SK-N-SH treated with all-trans-retinoic acid at 6 μM for 48 hours (cell line): ENCODE data around the gene BRD4.

Source experiments
- BACH2 ChIP-seq: fragments of 250-450 bp; sonication (Bioruptor Pico); IDR thresholded peaks from 2 replicates; pipeline ENCODE4 v1.9.0; 2021; ENCODE audit warnings: mild to moderate bottlenecking, borderline replicate concordance
- ESRRG ChIP-seq: fragments of 250-450 bp; sonication (Bioruptor Pico); IDR thresholded peaks from 2 replicates; pipeline ENCODE4 v1.6.1; 2021; ENCODE audit warnings: mild to moderate bottlenecking
- PPARA ChIP-seq: fragments of 250-450 bp; sonication (Bioruptor Pico); IDR thresholded peaks from 2 replicates; pipeline ENCODE4 v1.5.0; 2020; ENCODE audit warnings: mild to moderate bottlenecking, borderline replicate concordance
- RARB ChIP-seq: fragments of 250-450 bp; sonication (Bioruptor Pico); IDR thresholded peaks from 2 replicates; pipeline ENCODE4 v1.8.0; 2021; ENCODE audit warnings: mild to moderate bottlenecking, moderate library complexity
- SNAI2 ChIP-seq: fragments of 250-450 bp; sonication (Bioruptor Pico); IDR thresholded peaks from 2 replicates; pipeline ENCODE4 v1.5.0; 2020; ENCODE audit warnings: mild to moderate bottlenecking, moderate library complexity
- TCF4 ChIP-seq: fragments of 250-450 bp; sonication (Bioruptor Pico); IDR thresholded peaks from 2 replicates; pipeline ENCODE4 v1.8.0; 2021; ENCODE audit warnings: mild to moderate bottlenecking, moderate library complexity, borderline replicate concordance
- ZFP30 ChIP-seq: fragments of 450-650 bp; formaldehyde crosslinking; IDR thresholded peaks from 2 replicates; pipeline ENCODE4 v1.5.0; 2022; ENCODE audit warnings: mild to moderate bottlenecking, moderate library complexity
- ZNF8 ChIP-seq: fragments of 450-650 bp; formaldehyde crosslinking; IDR thresholded peaks from 2 replicates; pipeline ENCODE4 v1.5.0; 2020; ENCODE audit warnings: mild to moderate bottlenecking, moderate library complexity
- TF ChIP-seq, protein P1 (sequence below): fragments of 250-450 bp; sonication (Bioruptor Pico); IDR thresholded peaks from 2 replicates; pipeline ENCODE4 v1.8.0; 2020; ENCODE audit warnings: mild to moderate bottlenecking, moderate library complexity, borderline replicate concordance
- TF ChIP-seq, protein P2 (sequence below): fragments of 250-450 bp; sonication (Bioruptor Pico); IDR thresholded peaks from 2 replicates; pipeline ENCODE4 v1.5.1; 2021; ENCODE audit warnings: mild to moderate bottlenecking, moderate library complexity

DNA sequence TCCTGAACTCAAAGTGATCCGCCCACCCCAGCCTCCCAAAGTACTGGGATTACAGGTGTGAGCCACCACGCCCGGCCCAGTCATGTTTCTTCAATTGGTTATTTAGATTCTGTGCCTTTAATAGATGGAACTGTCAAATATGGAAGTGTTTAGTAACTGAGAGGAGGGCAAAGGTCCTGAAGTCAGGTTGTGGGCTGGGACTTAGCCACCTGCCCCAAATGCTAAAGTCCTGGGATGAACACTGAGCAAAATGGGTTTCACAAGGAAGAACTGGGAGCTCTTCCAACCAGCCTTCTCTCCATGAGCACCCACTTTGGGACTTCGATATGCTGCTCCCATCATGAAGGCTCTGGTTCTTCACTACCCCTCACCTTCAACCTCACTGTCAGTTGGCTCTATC is 25.6 kb upstream of the BRD4 start:
- TF ChIP-seq RARB (CRISPR knock-in tag) (no peak), SNAI2 (CRISPR knock-in tag) (no peak), PPARA (CRISPR knock-in tag) (no peak), BACH2 (CRISPR knock-in tag) (no peak), ESRRG (no peak), ZNF8 (no peak), ZFP30 (no peak), TCF4 (CRISPR knock-in tag) (no peak)
- TF ChIP-seq, protein P1, sequence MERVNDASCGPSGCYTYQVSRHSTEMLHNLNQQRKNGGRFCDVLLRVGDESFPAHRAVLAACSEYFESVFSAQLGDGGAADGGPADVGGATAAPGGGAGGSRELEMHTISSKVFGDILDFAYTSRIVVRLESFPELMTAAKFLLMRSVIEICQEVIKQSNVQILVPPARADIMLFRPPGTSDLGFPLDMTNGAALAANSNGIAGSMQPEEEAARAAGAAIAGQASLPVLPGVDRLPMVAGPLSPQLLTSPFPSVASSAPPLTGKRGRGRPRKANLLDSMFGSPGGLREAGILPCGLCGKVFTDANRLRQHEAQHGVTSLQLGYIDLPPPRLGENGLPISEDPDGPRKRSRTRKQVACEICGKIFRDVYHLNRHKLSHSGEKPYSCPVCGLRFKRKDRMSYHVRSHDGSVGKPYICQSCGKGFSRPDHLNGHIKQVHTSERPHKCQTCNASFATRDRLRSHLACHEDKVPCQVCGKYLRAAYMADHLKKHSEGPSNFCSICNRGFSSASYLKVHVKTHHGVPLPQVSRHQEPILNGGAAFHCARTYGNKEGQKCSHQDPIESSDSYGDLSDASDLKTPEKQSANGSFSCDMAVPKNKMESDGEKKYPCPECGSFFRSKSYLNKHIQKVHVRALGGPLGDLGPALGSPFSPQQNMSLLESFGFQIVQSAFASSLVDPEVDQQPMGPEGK (CRISPR knock-in tag) = no peak
- TF ChIP-seq, protein P2, sequence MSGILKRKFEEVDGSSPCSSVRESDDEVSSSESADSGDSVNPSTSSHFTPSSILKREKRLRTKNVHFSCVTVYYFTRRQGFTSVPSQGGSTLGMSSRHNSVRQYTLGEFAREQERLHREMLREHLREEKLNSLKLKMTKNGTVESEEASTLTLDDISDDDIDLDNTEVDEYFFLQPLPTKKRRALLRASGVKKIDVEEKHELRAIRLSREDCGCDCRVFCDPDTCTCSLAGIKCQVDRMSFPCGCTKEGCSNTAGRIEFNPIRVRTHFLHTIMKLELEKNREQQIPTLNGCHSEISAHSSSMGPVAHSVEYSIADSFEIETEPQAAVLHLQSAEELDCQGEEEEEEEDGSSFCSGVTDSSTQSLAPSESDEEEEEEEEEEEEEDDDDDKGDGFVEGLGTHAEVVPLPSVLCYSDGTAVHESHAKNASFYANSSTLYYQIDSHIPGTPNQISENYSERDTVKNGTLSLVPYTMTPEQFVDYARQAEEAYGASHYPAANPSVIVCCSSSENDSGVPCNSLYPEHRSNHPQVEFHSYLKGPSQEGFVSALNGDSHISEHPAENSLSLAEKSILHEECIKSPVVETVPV (CRISPR knock-in tag) = no peak
